NCI-H128 (cell line): ENCODE results near the gene ZNF320.
"Not testable (repeated sequence)": the region's sequence is repeated elsewhere in the genome, so short reads cannot be mapped to it uniquely, and the experiment has no call there.

Experiments
- DNase-seq: peaks from one replicate; lab custom pipeline; 2025; ENCODE audit not compliant: unreplicated experiment; lab: John Stamatoyannopoulos, UW

Gene ZNF320

GRCh38 chr19:52922841-52923777 lies 25.7 kb upstream of the ZNF320 start, which contains the start of gene ZNF888:
TSS of gene ZNF888 (minus strand) at chr19:52923428. CDS start at chr19:52917873, 5,555 bp downstream.
- peak; percentile 40 for DNase-seq

- DNase-seq: no peak
Measured at GRCh38 chr19:52917531-52917930, 20.1 kb upstream of the ZNF320 start.

GRCh38 chr19:52910648-52911047 lies 13.2 kb upstream of the ZNF320 start:
- DNase-seq: no peak

GRCh38 chr19:52904052-52904780 lies 6.8 kb upstream of the ZNF320 start:
- not testable (repeated sequence) for DNase-seq

- DNase-seq: no peak
Measured at GRCh38 chr19:52901842-52902241, 4.4 kb upstream of the ZNF320 start.

- DNase-seq: not testable (repeated sequence)
Measured at GRCh38 chr19:52898596-52898995, 1.2 kb upstream of the ZNF320 start.

- DNase-seq: no peak
Measured at GRCh38 chr19:52898101-52898500, 666 bp upstream of the ZNF320 start.

- DNase-seq: no peak
Measured at GRCh38 chr19:52896431-52897137, 851 bp downstream of the ZNF320 start.

GRCh38 chr19:52891336-52891735 lies 6.1 kb downstream of the ZNF320 start:
- DNase-seq: no peak

- DNase-seq: no peak
Measured at GRCh38 chr19:52889931-52890330, 7.5 kb downstream of the ZNF320 start.

GRCh38 chr19:52889076-52889475 lies 8.4 kb downstream of the ZNF320 start:
- DNase-seq: no peak

- no peak for DNase-seq
Measured at GRCh38 chr19:52880895-52881389, 16.5 kb downstream of the ZNF320 start.

- not testable (repeated sequence) for DNase-seq
Measured at GRCh38 chr19:52872996-52873395, 24.4 kb downstream of the ZNF320 start.

GRCh38 chr19:52871466-52871865 lies 26.0 kb downstream of the ZNF320 start:
- no peak for DNase-seq

- not testable (repeated sequence) for DNase-seq
Measured at GRCh38 chr19:52868031-52868430, 29.4 kb downstream of the ZNF320 start.

GRCh38 chr19:52857378-52858191 lies 39.9 kb downstream of the ZNF320 start, which contains the start of gene ZNF468:
TSS of gene ZNF468 (minus strand) at chr19:52857619. CDS start at chr19:52854272, 3,347 bp downstream.
- DNase-seq: peak; percentile 46

GRCh38 chr19:52856540-52857377 lies 40.7 kb downstream of the ZNF320 start:
- DNase-seq: not testable (repeated sequence)
